ENCODE measurements around the gene PGBD4. TPM values are rescaled to one million over a fixed set of nuclear protein-coding genes. Genes with fewer than 3 reads are reported as not detected.
"Not testable (repeated sequence)": the region's sequence is repeated elsewhere in the genome, so short reads cannot be mapped to it uniquely, and the experiment has no call there.

Gene PGBD4
- total RNA-seq, 4 donors from 2014 or later, result 1.4 to 4.1 (median 1.6) TPM

DNA sequence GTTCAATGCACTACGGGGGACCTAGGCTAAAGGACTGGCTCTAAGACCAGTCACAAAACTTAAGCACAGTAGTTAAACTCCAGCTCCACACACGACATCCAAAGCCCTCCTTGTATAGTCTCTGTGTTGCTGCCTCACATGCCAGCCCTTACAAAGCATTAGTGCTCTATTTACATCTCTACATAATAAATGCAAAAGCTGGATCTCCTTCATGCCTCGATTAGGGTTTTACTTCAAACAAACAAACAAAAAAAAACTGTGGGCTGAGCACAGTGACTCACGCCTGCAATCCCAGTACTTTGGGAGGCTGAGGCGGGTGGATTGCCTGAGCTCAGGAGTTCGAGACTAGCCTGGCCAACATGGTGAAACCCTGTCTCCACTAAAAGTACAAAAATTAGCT lies 9.6 kb downstream of the PGBD4 start:
- Histone ChIP-seq H3K4me1 (no peaks in the 10 kb centered on the region), H3K27ac (no peak overlapping the region), H3K4me3 (no peak overlapping the region), H3K27me3 (no peaks in the 10 kb centered on the region), H3K36me3 (no peaks in the 10 kb centered on the region), H3K9me3 (no peaks in the 10 kb centered on the region)
- intact Hi-C loops (cut with DNase I; ENCODE audit: low total_unique reads), result no loop called here
- no peak for TF ChIP-seq POLR2A (IDR thresholded peaks at IDR 0.05)
- TF ChIP-seq, protein P1, sequence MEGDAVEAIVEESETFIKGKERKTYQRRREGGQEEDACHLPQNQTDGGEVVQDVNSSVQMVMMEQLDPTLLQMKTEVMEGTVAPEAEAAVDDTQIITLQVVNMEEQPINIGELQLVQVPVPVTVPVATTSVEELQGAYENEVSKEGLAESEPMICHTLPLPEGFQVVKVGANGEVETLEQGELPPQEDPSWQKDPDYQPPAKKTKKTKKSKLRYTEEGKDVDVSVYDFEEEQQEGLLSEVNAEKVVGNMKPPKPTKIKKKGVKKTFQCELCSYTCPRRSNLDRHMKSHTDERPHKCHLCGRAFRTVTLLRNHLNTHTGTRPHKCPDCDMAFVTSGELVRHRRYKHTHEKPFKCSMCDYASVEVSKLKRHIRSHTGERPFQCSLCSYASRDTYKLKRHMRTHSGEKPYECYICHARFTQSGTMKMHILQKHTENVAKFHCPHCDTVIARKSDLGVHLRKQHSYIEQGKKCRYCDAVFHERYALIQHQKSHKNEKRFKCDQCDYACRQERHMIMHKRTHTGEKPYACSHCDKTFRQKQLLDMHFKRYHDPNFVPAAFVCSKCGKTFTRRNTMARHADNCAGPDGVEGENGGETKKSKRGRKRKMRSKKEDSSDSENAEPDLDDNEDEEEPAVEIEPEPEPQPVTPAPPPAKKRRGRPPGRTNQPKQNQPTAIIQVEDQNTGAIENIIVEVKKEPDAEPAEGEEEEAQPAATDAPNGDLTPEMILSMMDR (IDR thresholded peaks at IDR 0.05), result no peak
- no peak for DNase-seq

DNA sequence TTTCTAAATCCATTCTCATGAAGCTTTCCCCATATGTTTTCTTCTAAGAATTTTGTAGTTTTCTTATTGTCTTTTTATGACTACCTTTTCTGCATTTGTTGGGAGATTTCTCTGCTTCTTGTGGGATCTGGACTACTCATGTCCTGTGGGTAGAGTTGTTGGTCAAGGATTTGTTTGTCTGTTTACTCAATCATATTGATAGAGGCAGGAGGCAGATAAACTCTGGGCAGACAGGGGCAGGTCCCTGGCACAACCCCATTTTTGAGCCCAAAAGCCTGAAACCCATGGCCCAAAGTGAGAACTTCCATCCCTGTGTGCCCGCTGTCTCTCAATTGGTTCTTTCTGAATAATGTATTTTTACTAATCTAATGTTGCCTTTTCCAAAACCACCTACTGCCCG lies 12.3 kb downstream of the PGBD4 start:
- no peaks in the 10 kb centered on the region for H3K4me1 ChIP-seq
- no peak for DNase-seq
- H3K36me3 ChIP-seq, result no peaks in the 10 kb centered on the region
- H3K4me3 ChIP-seq, result no peak overlapping the region
- intact Hi-C loops (cut with DNase I; ENCODE audit: low total_unique reads), result no loop called here
- H3K27me3 ChIP-seq, result no peaks in the 10 kb centered on the region
- H3K27ac ChIP-seq, result no peak overlapping the region
- no peaks in the 10 kb centered on the region for H3K9me3 ChIP-seq
- TF ChIP-seq, protein P1 (IDR thresholded peaks at IDR 0.05), result no peak
- no peak for TF ChIP-seq POLR2A (IDR thresholded peaks at IDR 0.05)

DNA sequence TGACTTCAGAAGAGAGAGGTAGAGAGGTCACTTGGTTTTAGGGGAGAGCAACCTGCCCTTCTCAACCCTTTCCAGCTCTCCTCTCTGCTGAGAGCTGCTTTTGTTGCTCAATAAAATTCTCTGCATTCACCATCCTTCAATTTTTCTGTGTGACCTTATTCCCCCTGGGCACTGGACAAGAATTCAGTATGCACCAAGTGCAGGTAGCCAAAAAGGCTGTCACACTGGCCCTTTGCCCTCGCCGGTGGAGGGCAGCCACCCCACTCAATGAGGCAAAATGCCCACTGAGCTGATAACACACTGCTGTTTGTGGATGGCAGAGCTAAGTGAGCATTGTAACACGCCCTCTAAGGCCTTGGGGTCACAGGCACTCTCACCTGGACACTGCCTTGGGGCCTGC lies 12.9 kb downstream of the PGBD4 start:
- Histone ChIP-seq H3K4me1 (no peaks in the 10 kb centered on the region), H3K4me3 (no peak overlapping the region), H3K9me3 (no peaks in the 10 kb centered on the region), H3K27ac (no peak overlapping the region), H3K27me3 (no peaks in the 10 kb centered on the region), H3K36me3 (no peaks in the 10 kb centered on the region)
- TF ChIP-seq, protein P1 (IDR thresholded peaks at IDR 0.05), result no peak
- TF ChIP-seq POLR2A (IDR thresholded peaks at IDR 0.05), result no peak
- DNase-seq, result no peak
- intact Hi-C loops (cut with DNase I; ENCODE audit: low total_unique reads), result no loop called here

DNA sequence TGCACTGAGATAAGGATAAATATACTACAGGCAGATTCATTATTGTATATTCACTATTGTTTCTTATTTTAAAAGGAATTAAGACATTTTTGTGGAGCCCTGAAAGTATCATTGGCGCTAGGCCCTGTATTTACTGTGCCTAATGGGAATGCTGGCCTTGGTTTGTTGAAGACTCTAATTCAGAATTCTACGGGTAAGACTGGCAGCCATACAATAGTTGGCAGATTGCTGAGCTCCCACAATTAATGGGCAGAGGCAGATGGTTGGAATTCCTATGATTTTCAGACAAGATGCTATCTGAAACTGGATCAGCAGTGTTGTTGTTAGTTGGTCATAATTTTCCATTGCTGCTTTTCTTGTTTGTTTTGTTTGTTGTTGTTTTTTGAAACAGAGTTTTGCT lies 14.7 kb downstream of the PGBD4 start:
- no peak for DNase-seq
- Histone ChIP-seq H3K36me3 (no peaks in the 10 kb centered on the region), H3K27ac (no peak overlapping the region), H3K27me3 (no peaks in the 10 kb centered on the region), H3K4me3 (no peak overlapping the region), H3K4me1 (no peaks in the 10 kb centered on the region), H3K9me3 (no peaks in the 10 kb centered on the region)
- intact Hi-C loops (cut with DNase I; ENCODE audit: low total_unique reads), result no loop called here
- TF ChIP-seq, protein P1 (IDR thresholded peaks at IDR 0.05), result no peak
- TF ChIP-seq POLR2A (IDR thresholded peaks at IDR 0.05), result no peak

DNA sequence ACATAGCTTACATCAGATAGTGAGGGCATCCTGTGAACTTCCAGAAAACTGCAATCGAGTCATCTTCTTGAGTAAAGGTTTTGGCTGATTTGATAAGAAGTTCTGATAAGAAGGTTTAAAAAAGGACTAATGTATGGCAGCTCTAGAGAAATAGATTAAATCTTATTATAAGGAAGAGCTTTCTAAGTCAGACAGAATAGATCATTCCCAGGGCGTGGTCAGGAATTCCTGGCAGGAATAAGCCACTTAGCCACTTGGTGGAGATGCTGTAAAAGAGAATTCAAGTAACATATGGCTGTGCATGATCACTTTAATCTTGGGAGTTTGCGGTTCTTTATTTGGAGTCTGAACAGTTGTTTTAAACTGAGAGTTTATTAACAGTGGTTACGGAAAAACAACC lies 17.4 kb downstream of the PGBD4 start:
- no peak overlapping the region for H3K4me3 ChIP-seq
- H3K27ac ChIP-seq, result no peak overlapping the region
- no peak for TF ChIP-seq POLR2A (IDR thresholded peaks at IDR 0.05)
- TF ChIP-seq, protein P1 (IDR thresholded peaks at IDR 0.05), result no peak
- H3K4me1 ChIP-seq, result no peaks in the 10 kb centered on the region
- H3K9me3 ChIP-seq, result no peaks in the 10 kb centered on the region
- no peak for DNase-seq
- intact Hi-C loops (cut with DNase I; ENCODE audit: low total_unique reads), result no loop called here
- H3K36me3 ChIP-seq, result no peaks in the 10 kb centered on the region
- H3K27me3 ChIP-seq, result no peaks in the 10 kb centered on the region

DNA sequence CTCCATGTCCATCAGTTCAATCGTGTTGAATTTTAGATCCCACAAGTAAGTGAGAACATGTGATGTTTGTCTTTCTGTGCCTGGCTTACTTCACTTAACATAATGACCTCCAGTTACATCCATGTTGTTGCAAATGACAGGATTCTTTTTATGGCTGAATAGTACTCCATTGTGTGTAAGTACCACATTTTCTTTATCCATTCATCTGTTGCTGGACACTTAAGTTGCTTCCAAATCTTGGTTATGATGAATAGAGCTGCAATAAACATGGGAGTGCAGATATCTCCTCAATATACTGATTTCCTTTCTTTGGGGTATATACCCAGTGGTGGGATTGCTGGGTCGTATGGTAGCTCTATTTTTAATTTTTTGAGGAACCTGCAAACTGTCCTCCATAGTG lies 18.5 kb downstream of the PGBD4 start:
- H3K4me1 ChIP-seq; H3K4me3 ChIP-seq; DNase-seq; H3K9me3 ChIP-seq; H3K27me3 ChIP-seq; H3K27ac ChIP-seq; H3K36me3 ChIP-seq; intact Hi-C loops (cut with DNase I; ENCODE audit: low total_unique reads): not testable (repeated sequence)

DNA sequence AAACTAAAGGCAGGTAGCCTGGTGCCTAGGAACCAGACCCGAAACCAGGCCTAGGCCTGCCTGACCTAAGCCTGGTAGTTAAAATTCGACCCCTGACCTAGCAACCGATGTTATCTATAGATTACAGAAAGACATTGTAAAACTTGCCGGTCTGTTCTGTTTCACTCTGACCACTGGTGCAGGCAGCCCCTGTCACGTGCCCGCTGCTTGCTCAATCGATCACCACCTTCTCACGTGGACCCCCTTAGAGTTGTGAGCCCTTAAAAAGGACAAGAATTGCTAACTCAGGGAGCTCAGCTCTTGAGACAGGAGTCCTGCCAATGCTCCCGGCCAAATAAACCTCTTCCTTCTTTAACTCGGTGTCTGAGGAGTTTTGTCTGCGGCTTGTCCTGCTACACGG lies 19.9 kb downstream of the PGBD4 start:
- intact Hi-C loops (cut with DNase I; ENCODE audit: low total_unique reads), result not testable (repeated sequence)

More for the DNA sequence above, 19.9 kb downstream of the PGBD4 start:
- DNase-seq, H3K36me3 ChIP-seq, H3K27ac ChIP-seq, H3K4me1 ChIP-seq, H3K27me3 ChIP-seq, H3K9me3 ChIP-seq, H3K4me3 ChIP-seq: not testable (repeated sequence)

Data from uterus (tissue), 4 donors.